Fibroblast of skin of left biceps (primary cell): ENCODE measurements around the gene GMDS.

ENCODE experiments used
- DNase-seq, 2 experiments: peaks; one replicate each; pipeline ENCODE4 v3.0.0-alpha.2; 2013; ENCODE audit warnings: low read depth in 2 of 2

GMDS gene

DNA sequence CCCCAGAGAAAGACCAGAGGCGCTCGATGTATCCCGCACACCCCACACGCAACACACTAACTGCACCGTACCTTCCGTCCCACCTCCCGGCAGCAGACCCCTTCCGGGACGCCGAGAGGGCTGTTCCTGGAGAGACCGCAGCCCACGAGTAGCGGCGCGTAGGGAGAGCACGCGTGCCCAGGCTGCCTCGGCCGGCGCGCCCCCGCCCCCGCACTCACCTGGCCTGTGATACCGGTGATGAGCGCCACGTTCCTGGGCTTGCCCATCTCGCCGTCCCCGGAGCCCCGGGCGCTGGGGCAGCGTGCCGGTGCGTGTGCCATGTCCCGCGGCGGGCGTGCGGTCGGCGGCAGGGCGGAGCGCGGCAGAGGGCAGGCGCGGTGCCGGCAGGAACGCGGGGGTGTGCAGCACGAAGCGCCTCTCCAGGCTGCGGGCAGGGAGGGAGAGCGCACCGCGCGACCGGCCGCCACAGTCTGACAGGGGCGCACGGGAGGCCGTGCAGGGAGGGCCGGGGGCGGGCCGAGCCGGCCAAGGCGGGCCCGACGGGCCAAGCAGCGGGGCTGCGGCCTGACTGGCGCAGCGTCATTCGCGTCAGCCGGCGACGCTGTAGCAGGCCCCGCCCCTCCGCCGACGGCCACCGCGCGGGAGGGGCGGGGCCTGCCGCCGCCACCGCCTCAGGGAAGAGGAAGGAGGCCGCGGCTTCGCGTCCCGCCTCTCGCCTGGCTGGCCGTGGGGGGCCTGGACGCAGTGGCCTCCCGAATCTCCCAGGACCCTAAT, at the start of gene GMDS:
Gene GMDS (minus strand): TSS at position 503 of the 774 bp plus-strand sequence.
- DNase-seq: peak; percentile 68 to 70

DNA sequence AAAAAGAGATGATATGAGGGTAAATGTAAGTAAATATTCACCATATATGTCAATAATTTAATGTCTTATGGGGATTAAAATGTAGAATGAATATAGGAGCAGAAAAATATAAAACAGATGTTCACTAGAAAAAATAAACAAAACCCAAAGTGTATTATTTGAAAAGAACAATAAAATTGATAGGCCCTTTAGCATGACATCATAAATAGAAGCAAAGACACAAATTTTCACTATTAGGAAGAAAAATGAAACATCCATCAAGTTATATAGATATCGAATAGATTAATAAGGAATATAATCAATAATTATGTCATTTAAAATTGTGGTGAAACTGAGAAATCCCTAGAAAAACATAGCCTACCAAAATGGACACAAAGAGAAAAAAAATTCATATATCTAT, 40.1 kb upstream of the GMDS start:
- DNase-seq: no peak

DNA sequence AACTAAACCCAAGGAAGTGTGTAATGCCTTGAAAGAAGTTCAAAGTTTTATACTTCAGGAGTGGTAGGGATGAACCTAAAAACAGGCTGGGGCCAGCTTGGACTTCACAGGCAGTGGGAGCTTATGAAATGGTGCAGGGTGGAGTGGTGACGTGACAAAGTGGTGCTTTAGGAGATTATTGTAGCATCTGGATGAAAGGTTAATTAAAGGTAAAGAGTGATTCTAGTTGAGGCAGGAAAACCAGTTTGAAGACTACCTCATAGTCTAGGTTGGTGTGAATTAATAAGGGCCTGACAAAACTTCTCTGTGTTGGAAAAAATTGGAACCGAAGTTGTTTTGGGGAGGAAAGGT, 30.5 kb upstream of the GMDS start:
- no peak for DNase-seq

DNA sequence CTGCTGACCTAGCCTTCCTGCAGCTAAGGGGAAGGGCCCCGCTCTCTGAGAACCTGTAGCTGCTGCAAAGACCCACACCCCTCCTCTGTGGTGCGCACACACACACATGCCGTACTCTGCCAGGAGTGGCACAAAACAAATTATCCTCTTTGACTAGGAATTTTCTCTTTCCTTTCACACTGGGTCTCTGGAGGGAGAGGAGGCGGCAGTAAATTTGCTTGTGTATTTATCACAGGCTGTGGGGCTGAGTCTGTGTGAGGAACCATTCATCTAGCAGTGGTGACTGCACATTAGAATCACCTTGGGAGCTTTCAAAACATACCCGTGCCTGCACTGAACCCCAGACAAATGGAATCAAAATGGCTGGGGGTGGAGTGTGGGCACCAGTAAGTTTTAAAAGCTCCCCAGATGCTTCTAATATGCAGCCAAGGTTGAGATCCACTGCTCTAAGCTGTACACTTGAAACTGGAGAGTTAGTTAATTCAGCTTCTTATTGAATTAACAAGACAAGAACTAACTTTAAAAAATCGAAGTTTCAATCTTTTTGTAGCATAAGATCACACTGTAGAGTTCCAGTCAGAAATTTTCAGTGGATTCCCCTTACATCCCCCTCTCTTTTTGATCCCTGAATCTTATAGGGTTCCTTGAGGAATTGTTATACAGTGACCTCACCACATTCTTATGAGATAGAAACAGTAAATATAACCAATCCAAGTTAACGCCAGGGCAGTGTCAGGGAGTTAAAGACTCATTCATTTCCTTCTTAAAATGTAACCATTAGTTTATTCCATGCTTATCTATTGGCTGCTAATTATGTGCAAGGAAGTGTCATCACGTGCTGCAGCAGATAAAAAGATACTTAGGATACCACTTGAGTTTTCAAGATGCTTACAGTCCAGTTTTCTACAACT, 29.8 kb upstream of the GMDS start:
- peak; percentile 13 to 21 for DNase-seq

DNA sequence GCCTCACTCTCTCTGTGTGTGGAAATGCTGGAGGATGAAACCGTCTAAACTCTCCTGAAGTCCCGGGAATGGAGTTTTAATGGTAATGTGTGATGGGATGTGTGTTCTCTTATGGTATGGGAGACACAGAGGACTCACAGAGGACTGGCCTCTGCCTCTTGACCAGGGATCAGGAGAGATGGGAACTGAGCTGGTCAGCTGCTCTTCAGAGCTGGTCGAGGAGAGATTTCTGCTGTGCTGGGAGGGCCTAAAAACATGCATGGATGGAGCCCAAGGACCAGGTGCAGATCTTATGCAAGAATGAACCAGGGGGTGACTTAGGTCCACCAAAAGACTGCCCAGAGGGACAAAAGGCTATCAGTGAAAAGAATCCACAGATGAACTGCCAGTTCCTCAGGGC, 27.3 kb upstream of the GMDS start:
- DNase-seq: no peak

DNA sequence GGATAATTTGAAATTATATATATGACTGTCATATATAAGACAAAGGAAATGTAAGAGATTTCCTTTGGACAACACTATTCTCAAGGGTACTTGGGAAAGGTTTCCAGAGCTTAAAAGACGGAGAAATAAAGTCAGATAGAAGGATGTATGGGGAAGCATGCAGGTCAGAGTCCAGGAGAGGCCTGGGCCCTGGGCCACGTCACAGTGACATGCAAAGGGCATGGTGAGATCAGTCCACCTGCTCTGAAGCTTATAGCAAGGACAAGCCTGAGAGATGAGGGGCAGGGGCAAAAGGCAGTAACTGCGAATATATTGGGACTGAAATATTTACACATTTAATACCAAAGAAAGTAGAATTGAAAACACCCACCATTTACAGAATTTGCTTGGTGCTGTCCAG, 24.6 kb upstream of the GMDS start:
- DNase-seq: no peak

DNA sequence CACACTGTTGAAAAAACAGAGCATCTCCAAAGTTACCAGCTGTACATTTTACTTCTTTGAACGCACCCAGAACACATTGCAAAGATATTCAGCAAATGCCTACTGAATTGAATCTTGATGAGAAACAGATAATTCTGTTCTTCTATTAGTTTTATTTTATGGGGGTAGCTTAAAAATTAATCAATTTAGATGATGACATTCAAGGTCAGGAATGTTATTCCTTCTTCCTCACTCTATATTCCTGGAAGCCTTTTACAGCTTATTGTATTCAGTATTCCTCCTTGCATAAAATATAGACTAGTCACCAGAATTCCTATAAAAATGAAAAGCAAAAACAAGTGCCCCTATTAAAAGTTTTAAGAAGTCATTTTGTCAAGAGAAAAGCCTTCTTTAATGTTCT, 21.4 kb upstream of the GMDS start:
- DNase-seq: peak in 1 of 2 experiments; percentile 16

DNA sequence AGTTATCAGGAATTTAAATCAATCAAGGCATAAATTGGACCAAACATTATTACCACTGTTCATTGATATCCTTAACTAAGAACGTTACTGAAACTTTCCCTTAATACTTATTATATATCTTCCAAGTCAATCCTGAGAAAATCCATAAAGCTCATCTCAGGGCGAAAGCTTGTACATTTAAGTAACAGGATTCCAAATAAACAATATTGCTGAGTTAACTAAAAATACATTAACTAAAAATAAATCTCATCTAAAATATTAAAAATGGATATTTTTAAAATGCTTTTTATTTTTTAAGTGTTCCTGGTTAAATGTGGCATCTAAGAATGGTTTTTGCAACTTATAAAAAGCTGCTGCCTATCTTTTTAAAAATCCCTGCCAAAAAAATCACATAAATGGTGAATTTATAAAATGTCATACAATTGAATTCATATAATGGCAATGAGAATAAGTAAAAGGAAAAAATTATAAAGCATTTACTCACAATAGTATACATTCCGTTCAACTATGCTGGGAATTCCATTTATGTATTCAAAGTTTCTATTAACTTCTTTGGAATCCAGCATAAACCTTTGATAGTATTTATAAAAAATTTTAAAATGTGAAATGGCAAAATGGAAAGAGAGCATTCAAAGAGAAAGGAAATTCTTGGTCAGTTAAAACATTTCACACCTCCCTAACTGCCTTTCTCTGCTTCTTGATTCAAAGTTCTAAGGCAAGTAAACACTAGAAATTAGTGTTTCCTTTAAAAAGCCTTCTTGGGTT, 20.8 kb upstream of the GMDS start:
- DNase-seq: peak; percentile 35 to 38

DNA sequence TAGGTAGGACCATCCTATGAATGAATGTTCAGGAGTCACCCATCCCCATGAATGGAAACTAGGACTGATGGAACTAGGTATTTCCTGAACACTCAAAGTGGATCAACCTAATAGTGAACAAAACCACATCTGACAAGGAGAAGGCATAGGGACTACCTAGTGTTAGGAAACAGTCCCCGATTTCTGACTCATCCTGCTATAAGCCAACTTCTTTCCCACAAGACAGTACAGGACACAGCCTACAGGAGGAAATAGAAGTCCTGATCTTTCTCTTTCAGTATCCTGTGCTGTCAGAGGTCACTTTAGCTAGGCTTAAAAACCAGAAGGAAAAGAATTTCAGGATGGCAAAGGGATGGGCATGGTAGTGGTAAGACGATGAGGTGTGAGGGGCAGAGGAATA, 19.5 kb upstream of the GMDS start:
- no peak for DNase-seq

DNA sequence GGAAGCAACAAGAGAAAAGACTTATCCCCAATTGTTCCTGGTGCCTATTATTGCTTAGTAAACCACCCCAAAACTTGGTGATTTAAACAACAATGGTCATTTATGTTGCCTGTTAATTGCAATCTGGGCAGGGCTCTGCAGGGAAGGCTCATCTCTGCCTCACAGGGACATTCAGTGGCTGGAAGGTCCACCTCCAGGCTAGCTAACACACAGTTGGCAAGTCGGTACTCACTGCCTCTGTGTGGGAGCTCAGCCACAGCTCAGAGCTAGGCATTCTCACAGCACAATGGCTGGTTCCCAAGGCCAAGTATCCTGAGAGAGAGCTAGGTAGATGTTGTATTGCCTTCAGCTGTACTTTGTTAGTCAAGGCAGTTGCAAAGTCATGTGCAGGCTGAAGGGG, 18.5 kb upstream of the GMDS start:
- no peak for DNase-seq

DNA sequence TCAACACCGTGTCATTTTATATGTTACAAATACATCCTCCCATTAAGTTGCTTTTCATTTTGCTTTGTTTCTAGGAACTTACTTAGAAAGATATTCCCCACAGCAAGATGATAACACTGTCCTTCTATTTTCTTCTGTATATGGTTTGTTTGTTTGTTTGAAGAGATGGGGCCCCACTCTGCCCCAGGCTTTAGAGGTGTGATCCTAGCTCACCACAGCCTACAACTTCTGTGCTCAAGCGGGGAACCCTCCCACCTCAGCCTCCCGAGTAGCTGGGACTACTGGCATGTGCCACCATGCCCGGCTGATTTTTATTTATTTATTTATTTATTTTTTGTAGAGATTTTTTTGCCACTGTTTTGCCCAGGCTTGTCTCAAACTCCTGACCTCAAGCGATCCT, 14.2 kb upstream of the GMDS start:
- DNase-seq: no peak

DNA sequence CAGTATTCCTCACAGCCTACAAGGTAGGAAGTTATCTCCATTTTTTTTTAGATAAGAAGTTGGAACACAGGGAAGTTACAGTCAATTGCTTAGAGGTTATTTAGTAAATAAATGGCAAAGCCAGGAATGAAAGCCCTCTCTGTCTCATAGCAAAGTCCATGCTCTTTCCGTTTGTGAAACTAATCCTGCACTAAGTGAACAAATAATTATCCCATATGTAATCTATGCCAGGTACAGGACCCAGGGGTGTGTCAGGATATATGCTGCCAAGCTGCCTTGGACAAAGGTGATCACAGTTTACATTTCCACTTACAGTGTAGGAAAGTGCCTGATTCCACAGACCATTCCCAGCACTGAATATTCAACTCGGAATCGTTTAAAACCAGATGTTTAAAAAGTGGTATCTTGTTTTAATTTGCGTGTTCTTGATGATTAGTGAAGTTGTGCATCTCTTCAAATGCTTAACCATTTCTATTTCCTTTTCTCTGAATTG, 13.6 kb upstream of the GMDS start:
- DNase-seq: no peak

DNA sequence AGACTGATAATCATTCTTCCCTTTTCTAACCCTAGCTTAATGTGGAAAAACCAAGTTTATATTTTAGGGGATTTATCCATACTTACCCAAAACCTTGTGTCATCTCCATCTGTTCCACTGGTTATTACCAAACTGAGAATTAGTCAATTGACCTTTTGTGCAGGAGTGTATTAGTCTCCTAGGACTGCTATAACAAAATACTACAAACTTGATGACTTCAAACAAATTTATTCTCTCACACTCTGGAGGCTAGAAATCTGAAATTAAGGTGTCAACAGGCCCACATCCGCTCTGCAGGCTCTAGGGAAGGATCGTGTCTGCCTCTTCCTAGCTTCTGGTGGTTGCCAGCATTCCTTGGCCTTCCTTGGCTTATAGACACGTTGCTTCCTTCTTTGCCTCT, 12.7 kb upstream of the GMDS start:
- DNase-seq: no peak

DNA sequence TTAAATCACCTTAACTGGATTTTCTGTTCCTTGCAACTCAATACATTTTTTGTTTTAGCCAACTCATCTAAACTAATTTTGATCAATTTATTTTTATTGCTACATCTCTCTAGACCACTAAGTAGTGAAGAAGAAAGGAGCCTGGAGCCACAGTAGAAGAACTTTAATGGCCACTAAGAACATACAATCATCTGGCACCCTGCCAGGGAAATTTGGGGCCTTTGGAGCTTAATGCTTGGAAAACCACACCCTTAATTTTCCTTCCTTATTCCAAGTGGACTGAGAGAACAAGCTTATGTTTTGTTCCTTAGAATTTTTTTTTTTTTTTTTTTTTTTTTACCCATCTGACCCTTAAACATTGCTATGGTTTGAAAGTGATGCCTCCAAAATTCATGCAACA, 12.0 kb upstream of the GMDS start:
- DNase-seq: no peak

DNA sequence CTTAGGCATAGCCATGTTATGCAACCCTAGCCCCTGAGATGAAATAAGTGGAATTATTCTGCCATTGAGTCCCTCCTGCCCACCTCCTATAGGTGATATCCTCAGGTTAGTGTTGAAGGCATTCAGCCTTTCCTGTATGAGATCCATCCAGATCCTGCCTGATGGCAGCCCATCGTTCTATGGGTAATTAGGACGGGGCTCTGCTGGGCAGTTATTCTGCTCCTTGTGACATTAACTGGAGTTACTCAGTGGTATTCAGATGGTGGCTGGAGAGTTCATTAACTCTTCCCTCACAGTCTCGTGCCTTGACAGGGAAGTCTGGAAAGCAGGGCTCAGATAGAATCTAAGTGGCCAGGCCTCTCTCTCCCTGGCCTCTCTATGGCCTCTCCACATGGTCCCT, 9.3 kb upstream of the GMDS start:
- DNase-seq: no peak

DNA sequence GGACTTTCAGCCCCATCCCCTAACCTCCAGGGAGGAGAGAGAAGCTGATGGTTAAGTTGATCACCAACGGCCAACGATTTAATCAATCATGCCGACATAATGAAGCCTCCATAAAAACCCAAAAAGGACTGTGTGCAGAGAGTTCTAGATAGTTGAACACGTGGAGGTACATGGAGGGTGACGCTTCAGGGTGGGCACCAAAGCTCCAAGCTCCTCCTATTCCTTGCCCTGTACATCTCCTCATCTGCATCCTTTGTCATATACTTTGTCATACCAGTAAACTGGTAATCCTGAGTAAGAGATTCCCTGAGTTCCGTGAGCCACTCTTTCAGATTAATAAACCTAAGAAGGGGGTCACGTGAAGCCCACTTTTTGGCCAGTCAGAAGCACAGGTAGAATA, 3.7 kb upstream of the GMDS start:
- no peak for DNase-seq

DNA sequence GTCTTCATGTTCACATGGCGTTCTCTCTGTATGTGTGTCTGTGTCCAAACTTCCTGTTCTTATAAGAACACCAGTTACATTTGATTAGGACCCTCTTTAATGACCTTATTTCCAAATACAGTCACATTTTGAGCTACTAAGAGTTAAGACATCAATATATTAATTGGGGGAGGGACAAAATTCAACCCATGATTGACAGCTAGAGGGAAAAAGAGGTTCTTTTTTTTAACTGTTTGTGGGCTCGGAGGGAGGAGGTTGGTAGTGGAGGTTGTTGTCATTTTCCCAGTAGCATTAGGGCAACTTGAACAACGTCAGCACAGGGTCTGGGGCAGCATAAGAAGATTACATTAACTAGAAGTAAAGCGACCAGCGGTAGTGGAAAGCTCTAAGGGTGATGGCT, 2.3 kb upstream of the GMDS start:
- no peak for DNase-seq

DNA sequence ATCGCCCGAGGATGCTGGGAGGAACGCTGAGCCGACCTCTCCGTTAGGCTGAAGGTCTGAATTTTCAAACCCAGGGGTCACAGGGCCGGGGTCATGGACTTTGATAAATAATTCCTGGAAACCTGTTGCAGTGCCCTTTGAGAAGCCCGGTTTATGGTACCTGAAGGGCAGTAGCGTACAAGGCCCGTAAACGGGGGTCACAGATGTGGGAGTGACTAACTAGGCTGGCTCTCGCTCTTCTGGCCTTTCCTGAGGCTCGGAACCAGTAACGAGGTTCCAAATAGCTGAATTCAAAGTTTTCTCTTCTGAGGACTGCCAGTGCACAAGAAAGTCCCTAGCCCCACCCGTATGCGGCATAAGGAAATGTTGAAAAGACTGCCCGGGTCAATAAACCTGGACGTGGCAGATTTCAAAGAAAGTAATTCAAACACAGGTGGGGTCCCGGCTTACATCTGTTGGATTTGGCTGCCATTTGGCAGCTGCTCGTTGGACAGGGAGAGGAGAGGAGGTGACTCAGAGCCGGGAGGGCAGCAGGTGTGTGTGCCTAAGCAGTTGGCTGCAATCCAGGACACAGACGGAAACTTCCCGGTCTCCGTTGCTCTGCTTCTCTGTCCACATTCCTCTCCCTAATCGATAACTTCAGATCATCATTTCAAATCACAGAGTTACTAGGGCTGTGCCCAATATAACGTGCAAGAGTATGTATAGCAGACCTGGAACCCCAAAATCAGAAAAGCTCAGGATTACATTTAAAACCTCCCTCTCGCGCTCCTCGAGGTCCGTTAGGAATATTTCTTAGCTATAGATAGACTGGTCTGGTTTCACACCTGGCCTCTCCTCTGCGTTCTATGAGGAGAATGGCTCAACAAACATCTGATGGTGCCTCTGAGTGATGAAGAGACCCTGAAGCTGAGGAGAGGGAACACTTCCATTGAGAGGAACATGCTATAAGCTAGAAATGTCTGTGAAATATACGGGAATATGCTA, 765 bp upstream of the GMDS start:
- no peak for DNase-seq

DNA sequence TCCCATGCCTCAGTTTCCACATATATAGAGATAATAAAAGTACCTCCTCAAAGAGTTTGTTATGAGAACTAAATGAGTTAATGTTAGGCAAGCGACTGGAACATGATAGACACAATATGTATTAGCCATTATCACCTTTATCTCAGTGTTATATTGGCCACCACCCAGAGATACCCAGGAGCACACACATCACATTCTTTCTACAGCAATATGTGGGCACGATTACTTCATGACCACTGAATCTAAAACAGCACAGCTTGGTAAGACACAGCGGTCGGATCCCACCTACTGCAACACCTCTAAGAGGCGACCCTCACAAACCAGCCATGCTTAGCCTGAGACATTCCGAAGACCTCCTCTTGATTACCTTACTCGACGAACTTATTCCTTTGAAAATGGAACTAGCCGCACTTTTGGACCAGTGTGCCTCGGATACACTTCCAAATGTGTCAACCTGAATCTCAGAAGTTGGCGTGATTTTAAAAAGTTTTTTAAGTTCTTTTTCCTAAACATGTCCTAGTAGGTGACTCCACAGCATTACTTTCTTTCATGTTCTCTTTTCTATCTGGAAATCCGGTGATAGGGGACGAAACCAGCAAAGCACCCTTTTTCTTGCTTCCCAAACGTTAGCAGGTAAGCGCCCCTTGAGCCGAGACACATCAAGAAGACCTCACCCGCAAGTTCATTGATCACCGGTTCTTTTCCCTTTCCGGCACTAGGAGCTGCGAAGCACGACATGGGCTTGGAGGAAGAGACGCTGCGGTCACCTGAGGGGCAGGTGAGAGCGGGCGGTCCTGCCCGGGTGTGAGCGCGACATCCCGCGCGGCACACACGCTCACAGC, 923 bp downstream of the GMDS start:
- no peak for DNase-seq

DNA sequence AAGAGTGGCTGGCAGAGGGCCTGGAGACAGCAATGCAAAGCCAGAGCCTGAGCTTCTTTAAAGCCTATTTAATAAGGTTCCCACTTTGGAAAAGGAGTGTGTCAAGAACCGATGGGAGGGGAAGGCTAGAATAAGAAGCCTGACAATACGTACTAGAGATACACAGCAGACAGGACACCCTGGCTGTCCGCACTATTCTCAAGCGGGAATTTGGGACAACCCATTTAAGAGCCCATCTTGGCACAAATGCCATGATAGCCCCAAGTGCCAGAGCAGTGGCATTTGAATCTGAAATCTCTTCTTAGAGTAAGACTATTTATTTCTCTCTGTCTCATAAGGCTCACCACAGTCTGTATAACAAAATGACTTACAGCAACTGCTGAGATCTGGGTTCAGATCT, 3.1 kb downstream of the GMDS start:
- no peak for DNase-seq
